Stimulated activated CD8-positive, alpha-beta memory T cell treated with anti-CD3 and anti-CD28 coated beads, Interleukin-15, amount 100 ng/mL, for 1 hour (primary cell): ENCODE measurements around the gene EVA1A.

Experiments used
- DNase-seq: peaks from one replicate; pipeline ENCODE4 v3.0.0-alpha.2; 2020; ENCODE audit warnings: low read depth

The EVA1A gene

GRCh38 chr2:75447176-75447575 lies 113.6 kb downstream of the EVA1A start:
- DNase-seq, result no peak
